ENCODE data around the gene UBTD1. TPM values are rescaled to one million over a fixed set of nuclear protein-coding genes. Genes with fewer than 3 reads are reported as not detected.
"Not testable (repeated sequence)": the region's sequence is repeated elsewhere in the genome, so short reads cannot be mapped to it uniquely, and the experiment has no call there.

UBTD1 gene
- total RNA-seq, 1 donor from 2014 or later: 27.9 TPM

- peak; percentile 70 for DNase-seq (ENCODE audit: low read depth)
Observed at GRCh38 chr10:97538839-97539238, 40.1 kb downstream of the UBTD1 start.

- peak; percentile 69 for DNase-seq (ENCODE audit: low read depth)
Observed at GRCh38 chr10:97539523-97540200, 40.9 kb downstream of the UBTD1 start.

- no peak for DNase-seq (ENCODE audit: low read depth)
Observed at GRCh38 chr10:97540669-97541500, 42.2 kb downstream of the UBTD1 start.

GRCh38 chr10:97542169-97543024, 43.7 kb downstream of the UBTD1 start:
- peak; percentile 92 for DNase-seq (ENCODE audit: low read depth)

GRCh38 chr10:97543025-97543546, 44.4 kb downstream of the UBTD1 start:
- peak; percentile 92 for DNase-seq (ENCODE audit: low read depth)

GRCh38 chr10:97546456-97547270, 47.9 kb downstream of the UBTD1 start:
- DNase-seq (ENCODE audit: low read depth): no peak

- no peak for DNase-seq (ENCODE audit: low read depth)
Observed at GRCh38 chr10:97547271-97547600, 48.5 kb downstream of the UBTD1 start.

- DNase-seq (ENCODE audit: low read depth): no peak
Observed at GRCh38 chr10:97547962-97548361, 49.2 kb downstream of the UBTD1 start.

- no peak for DNase-seq (ENCODE audit: low read depth)
Observed at GRCh38 chr10:97548828-97549455, 50.2 kb downstream of the UBTD1 start.

GRCh38 chr10:97549587-97550322, 51.0 kb downstream of the UBTD1 start:
- no peak for DNase-seq (ENCODE audit: low read depth)

GRCh38 chr10:97550336-97551149, 51.8 kb downstream of the UBTD1 start:
- no peak for DNase-seq (ENCODE audit: low read depth)

GRCh38 chr10:97551271-97551670, 52.5 kb downstream of the UBTD1 start:
- no peak for DNase-seq (ENCODE audit: low read depth)

GRCh38 chr10:97553575-97554031, 54.9 kb downstream of the UBTD1 start:
- DNase-seq (ENCODE audit: low read depth): peak; percentile 61

- not testable (repeated sequence) for DNase-seq (ENCODE audit: low read depth)
Observed at GRCh38 chr10:97554336-97554735, 55.6 kb downstream of the UBTD1 start.

- DNase-seq (ENCODE audit: low read depth): peak; percentile 65
Observed at GRCh38 chr10:97555541-97555940, 56.8 kb downstream of the UBTD1 start.

- DNase-seq (ENCODE audit: low read depth): peak; percentile 78
Observed at GRCh38 chr10:97560731-97561381, 62.1 kb downstream of the UBTD1 start.

- peak; percentile 21 for DNase-seq (ENCODE audit: low read depth)
Observed at GRCh38 chr10:97561386-97562077, 62.8 kb downstream of the UBTD1 start.

- not testable (repeated sequence) for DNase-seq (ENCODE audit: low read depth)
Observed at GRCh38 chr10:97562329-97562728, 63.6 kb downstream of the UBTD1 start.

Measured in renal cortical epithelial cell (primary cell).